H1 (cell line): ENCODE data around the gene DSCAM. TPM values are rescaled to one million over a fixed set of nuclear protein-coding genes. Genes with fewer than 3 reads are reported as not detected.

ENCODE experiments used
- CTCF ChIA-PET: fragments of 300-600 bp; sonication (Branson Sonifier 250); formaldehyde crosslinking; loops from one replicate; lab custom pipeline; 2021; ENCODE audit not compliant: partially characterized antibody; lab: Charles Lee
- POLR2A ChIA-PET: fragments of 300-600 bp; sonication (Branson Sonifier 250); formaldehyde crosslinking; loops from one replicate; lab custom pipeline; 2021; ENCODE audit warnings: inconsistent platforms; ENCODE audit not compliant: partially characterized antibody; lab: Charles Lee
- DNase-seq, 2 experiments: peaks; one replicate each; pipeline versions ENCODE4 v3.0.0 to v3.0.0-alpha.2; 2010 to 2022; ENCODE audit warnings: low spot score in 2 of 2, low read depth in 1 of 2, mixed read lengths in 1 of 2
- FAIRE-seq: peaks from 2 replicates; lab custom pipeline; 2011; peaks lifted over from hg19 to GRCh38; lab: Jason Lieb, UNC
- H2AFZ ChIP-seq: 2 replicates; pipeline ENCODE4 v1.8.1; 2012; ENCODE audit warnings: low read length, inconsistent platforms
- H2AK5ac ChIP-seq: 2 replicates; pipeline ENCODE4 v1.6.1; 2013; ENCODE audit warnings: low read depth, low read length
- H2BK120ac ChIP-seq: replicated peaks from 2 replicates; pipeline ENCODE3; 2013; ENCODE audit warnings: low read depth, low read length, inconsistent platforms
- H2BK12ac ChIP-seq: 2 replicates; pipeline ENCODE4 v1.6.1; 2013; ENCODE audit warnings: low read depth, low read length
- H2BK15ac ChIP-seq: 2 replicates; pipeline ENCODE4 v1.6.1; 2013; ENCODE audit warnings: low read length
- H2BK20ac ChIP-seq: 2 replicates; pipeline ENCODE4 v1.6.1; 2013; ENCODE audit warnings: low read length
- H2BK5ac ChIP-seq: 2 replicates; pipeline ENCODE4 v1.6.1; 2013; ENCODE audit warnings: low read depth, low read length
- H3K14ac ChIP-seq: 2 replicates; pipeline ENCODE4 v1.6.1; 2013; ENCODE audit warnings: inconsistent platforms; ENCODE audit not compliant: insufficient read length
- H3K18ac ChIP-seq: 2 replicates; pipeline ENCODE4 v1.6.1; 2013; ENCODE audit warnings: low read length; ENCODE audit errors: extremely low read depth
- H3K23ac ChIP-seq: 2 replicates; pipeline ENCODE4 v1.6.1; 2013; ENCODE audit warnings: inconsistent platforms; ENCODE audit not compliant: insufficient read length
- H3K23me2 ChIP-seq: 2 replicates; pipeline ENCODE4 v1.6.1; 2013; ENCODE audit warnings: low read depth, low read length
- H3K27ac ChIP-seq: 2 replicates; pipeline ENCODE4 v1.6.1; 2011; ENCODE audit warnings: low read depth, low read length, inconsistent platforms
- H3K27me3 ChIP-seq, 4 experiments: replicated peaks in 1 of 4; 1 replicate in 1 of 4; 2 replicates in 3 of 4; pipeline versions ENCODE4 v1.6.1 to v1.8.1; 2011 to 2013; ENCODE audit warnings: low read length in 3 of 4, mild to moderate bottlenecking in 3 of 4, inconsistent platforms in 2 of 4, mixed read lengths in 2 of 4, moderate library complexity in 1 of 4; ENCODE audit not compliant: control insufficient read depth in 3 of 4, insufficient read depth in 3 of 4; ENCODE audit errors: extremely low read depth in 1 of 4
- H3K36me3 ChIP-seq, 4 experiments: 2 replicates each; pipeline versions ENCODE4 v1.6.1 to v1.8.1; 2011 to 2013; ENCODE audit warnings: mild to moderate bottlenecking in 4 of 4, low read length in 3 of 4, moderate library complexity in 2 of 4, control low read depth in 1 of 4, inconsistent platforms in 1 of 4; ENCODE audit not compliant: insufficient read depth in 4 of 4, control insufficient read depth in 2 of 4
- H3K4ac ChIP-seq: replicated peaks from 2 replicates; pipeline ENCODE3; 2013; ENCODE audit warnings: low read length, low read depth, mixed read lengths, inconsistent platforms; ENCODE audit not compliant: insufficient read length
- H3K4me1 ChIP-seq, 4 experiments: replicated peaks in 1 of 4; 1 replicate in 1 of 4; 2 replicates in 3 of 4; pipeline versions ENCODE4 v1.6.1 to v1.8.1; 2011 to 2013; ENCODE audit warnings: low read length in 3 of 4, inconsistent platforms in 2 of 4, mixed read lengths in 1 of 4; ENCODE audit not compliant: insufficient read depth in 4 of 4, control insufficient read depth in 3 of 4
- H3K4me2 ChIP-seq, 2 experiments: 2 replicates each; pipeline versions ENCODE4 v1.6.1 to v1.8.1; 2011 to 2013; ENCODE audit warnings: low read depth in 2 of 2, low read length in 2 of 2, control low read depth in 1 of 2, inconsistent platforms in 1 of 2, mild to moderate bottlenecking in 1 of 2; ENCODE audit not compliant: insufficient read depth in 1 of 2
- H3K4me3 ChIP-seq, 4 experiments: fragments of 200-600, 300-600 bp in 1 of 4; sonication (generic), shearing (Covaris generic), sonication (Bioruptor Twin) in 1 of 4; 2 replicates each; pipeline versions ENCODE4 v1.5.1 to v1.8.1; 2011 to 2016; ENCODE audit warnings: low read length in 4 of 4, low read depth in 3 of 4, control low read depth in 2 of 4, inconsistent platforms in 2 of 4, mild to moderate bottlenecking in 2 of 4, mixed read lengths in 1 of 4, moderate library complexity in 1 of 4; ENCODE audit not compliant: insufficient read depth in 2 of 4; ENCODE audit errors: extremely low read depth in 1 of 4
- H3K56ac ChIP-seq: replicated peaks from 2 replicates; pipeline ENCODE3; 2013; ENCODE audit warnings: low read depth, mild to moderate bottlenecking, mixed read lengths, low read length, inconsistent platforms; ENCODE audit not compliant: insufficient read length
- H3K79me1 ChIP-seq: 2 replicates; pipeline ENCODE4 v1.6.1; 2013; ENCODE audit warnings: low read depth, low read length, control low read depth
- H3K79me2 ChIP-seq, 2 experiments: 2 replicates each; pipeline versions ENCODE4 v1.6.1 to v1.8.1; 2012 to 2013; ENCODE audit warnings: low read length in 2 of 2, mild to moderate bottlenecking in 2 of 2, inconsistent platforms in 1 of 2; ENCODE audit not compliant: insufficient read depth in 2 of 2, control insufficient read depth in 1 of 2
- H3K9ac ChIP-seq, 4 experiments: replicated peaks in 1 of 4; 1 replicate in 1 of 4; 2 replicates in 3 of 4; pipeline versions ENCODE4 v1.6.1 to v1.8.1; 2011 to 2013; ENCODE audit warnings: low read depth in 3 of 4, low read length in 3 of 4, control low read depth in 2 of 4, mild to moderate bottlenecking in 2 of 4, moderate library complexity in 2 of 4, inconsistent platforms in 1 of 4; ENCODE audit errors: extremely low read depth in 1 of 4
- H3K9me3 ChIP-seq, 2 experiments: 2 replicates each; pipeline versions ENCODE4 v1.6.1 to v1.8.1; 2012 to 2013; ENCODE audit warnings: mild to moderate bottlenecking in 2 of 2, moderate library complexity in 2 of 2, control low read depth in 1 of 2, inconsistent platforms in 1 of 2, low read depth in 1 of 2, low read length in 1 of 2, mixed read lengths in 1 of 2; ENCODE audit not compliant: insufficient read depth in 2 of 2
- H4K20me1 ChIP-seq, 2 experiments: replicated peaks in 1 of 2; 2 replicates each; pipeline versions ENCODE3 to v1.8.1; 2011 to 2013; ENCODE audit warnings: inconsistent platforms in 2 of 2, low read length in 2 of 2, mild to moderate bottlenecking in 1 of 2; ENCODE audit not compliant: insufficient read depth in 2 of 2, control insufficient read depth in 1 of 2
- H4K5ac ChIP-seq: 2 replicates; pipeline ENCODE4 v1.6.1; 2013; ENCODE audit warnings: low read length, low read depth, mixed read lengths, inconsistent platforms; ENCODE audit not compliant: insufficient read length
- H4K8ac ChIP-seq: 2 replicates; pipeline ENCODE4 v1.8.0; 2013; ENCODE audit warnings: mild to moderate bottlenecking, moderate library complexity, low read length, inconsistent platforms; ENCODE audit not compliant: insufficient read depth; ENCODE audit errors: extremely low read depth
- H4K91ac ChIP-seq: replicated peaks from 2 replicates; pipeline ENCODE3; 2013; ENCODE audit warnings: low read length, mixed read lengths, inconsistent platforms; ENCODE audit not compliant: insufficient read length
- CBX5 ChIP-seq: fragments of 300-800, 300-1000 bp; sonication (generic); IDR thresholded peaks from 2 replicates; pipeline ENCODE4 v1.7.1; 2016; ENCODE audit warnings: antibody characterized with exemption, low read length, low read depth
- EZH2 ChIP-seq: fragments of 200-600 bp; sonication (generic); IDR thresholded peaks from 2 replicates; pipeline ENCODE4 v1.7.1; 2012; ENCODE audit warnings: low read depth, mild to moderate bottlenecking, moderate library complexity, low read length, inconsistent platforms; ENCODE audit not compliant: severe bottlenecking
- HDAC2 ChIP-seq, 2 experiments: fragments of 300-600 bp in 1 of 2; sonication (generic) in 1 of 2; IDR thresholded peaks; 2 replicates each; pipeline ENCODE4 v1.6.1; 2011 to 2012; ENCODE audit warnings: low read depth in 2 of 2, low read length in 2 of 2, mild to moderate bottlenecking in 2 of 2, moderate library complexity in 2 of 2, borderline replicate concordance in 1 of 2, inconsistent platforms in 1 of 2
- HDAC6 ChIP-seq: IDR thresholded peaks from one replicate; pipeline ENCODE4 v1.7.1; 2012; ENCODE audit warnings: low read depth, mild to moderate bottlenecking, inconsistent platforms, low read length, moderate library complexity
- JUN ChIP-seq: IDR thresholded peaks from 2 replicates; pipeline ENCODE4 v1.6.1; 2011; ENCODE audit warnings: low read depth, mild to moderate bottlenecking, improper control_type of control experiment, low read length
- KDM4A ChIP-seq: IDR thresholded peaks from one replicate; pipeline ENCODE4 v1.7.1; 2012; ENCODE audit warnings: low read depth, mild to moderate bottlenecking, moderate library complexity, low read length, inconsistent platforms; ENCODE audit not compliant: severe bottlenecking
- SUZ12 ChIP-seq: fragments of 200-600 bp; sonication (generic); IDR thresholded peaks from 2 replicates; pipeline ENCODE4 v1.6.1; 2012; ENCODE audit warnings: mild to moderate bottlenecking, inconsistent platforms, low read length, moderate library complexity, mixed read lengths
- TEAD4 ChIP-seq: IDR thresholded peaks from 2 replicates; pipeline ENCODE4 v1.6.1; 2012; ENCODE audit warnings: low read depth, low read length, inconsistent platforms, mixed read lengths
- WGBS, 2 experiments: shearing (Covaris generic) in 1 of 2; methylation state at CpG; one replicate each; pipeline versions ENCODE4 v1.1.6 to v1.1.7; 2013 to 2015; ENCODE audit warnings: low lambda C conversion rate in 2 of 2, mixed read lengths in 2 of 2, inconsistent platforms in 1 of 2, low coverage in 1 of 2, missing lambda C conversion rate in 1 of 2; ENCODE audit not compliant: insufficient replicate concordance in 2 of 2, insufficient coverage in 1 of 2, insufficient read length in 1 of 2; ENCODE audit errors: extremely low coverage in 1 of 2, missing lambda C conversion rate in 1 of 2; 5-methylcytosine and 5-hydroxymethylcytosine counted together
- polyA plus RNA-seq, 7 experiments: library from polyadenylated mRNA; depleted of rRNA in 3 of 7; stranded (reverse) in 5 of 7; unstranded in 2 of 7; fragments of >200 nt in 5 of 7; fragments of 200-250 nt in 2 of 7; gene quantifications; 1 replicate in 5 of 7; 2 replicates in 1 of 7; 4 replicates in 1 of 7; pipeline versions ENCODE4 v1.2.1 to v1.2.3, GENCODE V29; 2011 to 2013; ENCODE audit warnings: missing spikeins in 2 of 7, mixed read lengths in 2 of 7
- total RNA-seq: library from RNA; stranded (reverse); fragmentation: NEBNext Ultra II Directional; extraction: Animal tissue kit (Norgen Biotek cat#: 25700); gene quantifications from 2 replicates; pipeline ENCODE4 v1.2.1, GENCODE V29; 2021

The DSCAM gene
- total and polyA plus RNA-seq, 2 of the 8 experiments (the other 6 are each of a cell fraction or from before 2014, with no cell fraction given) = 0.02 to 0.15 TPM

GRCh38 chr21:40681164-40681859 is 165.6 kb downstream of the DSCAM start:
- no peaks in the 10 kb centered on the region for H3K79me1 ChIP-seq
- H3K4ac ChIP-seq = no peak overlapping the region
- no peak overlapping the region for H4K8ac ChIP-seq
- H3K14ac ChIP-seq = no peak overlapping the region
- no peaks in the 10 kb centered on the region for H3K27me3 ChIP-seq
- no peak overlapping the region for H4K5ac ChIP-seq
- H3K56ac ChIP-seq = no peak overlapping the region
- no peak overlapping the region for H2BK15ac ChIP-seq
- no peak overlapping the region for H3K27ac ChIP-seq
- no peak overlapping the region for H3K4me2 ChIP-seq
- no peak overlapping the region for H3K23ac ChIP-seq
- 91% methylated on average over 9 of the region's 9 CpGs; no CpG with 5 or more reads in 1 of the 2 experiments for WGBS, 2 experiments
- POLR2A ChIA-PET = no interaction called here
- TF ChIP-seq TEAD4 = no peak
- TF ChIP-seq JUN = no peak
- no peak for TF ChIP-seq SUZ12
- no peak for TF ChIP-seq KDM4A
- no peak for TF ChIP-seq CBX5
- no peak for TF ChIP-seq EZH2
- no peak for TF ChIP-seq HDAC6
- TF ChIP-seq HDAC2 (IDR thresholded peaks at IDR 0.05; ENCODE audit: borderline replicate concordance in 1 of 2, low read depth in 2 of 2, low read length in 2 of 2) = no peak
- no peak overlapping the region for H3K9ac ChIP-seq
- H4K20me1 ChIP-seq = peaks cover 0 to 4% of the 10 kb centered on the region in 2 experiments
- no peak for DNase-seq
- H3K79me2 ChIP-seq = no peaks in the 10 kb centered on the region
- no peak overlapping the region for H2BK12ac ChIP-seq
- no peak overlapping the region for H2BK20ac ChIP-seq
- H3K4me3 ChIP-seq = no peak overlapping the region
- no peaks in the 10 kb centered on the region for H3K36me3 ChIP-seq
- H3K23me2 ChIP-seq = peaks cover 4% of the 10 kb centered on the region; the same call in 1 of the 2 replicates
- no peak overlapping the region for H2AK5ac ChIP-seq
- no peaks in the 10 kb centered on the region for H3K9me3 ChIP-seq
- H3K4me1 ChIP-seq = peaks cover 0 to 3% (median 0%) of the 10 kb centered on the region in 4 experiments; a peak in 1 of 7 replicates
- H2AFZ ChIP-seq = no peak overlapping the region
- CTCF ChIA-PET = no interaction called here
- H3K18ac ChIP-seq = no peak overlapping the region
- H2BK5ac ChIP-seq = no peak overlapping the region
- H4K91ac ChIP-seq = no peak overlapping the region
- no peak overlapping the region for H2BK120ac ChIP-seq
- no peak for FAIRE-seq
